Liver (tissue), 9 donors: Measurements from ENCODE around the gene PIGV. TPM values are rescaled to one million over a fixed set of nuclear protein-coding genes. Genes with fewer than 3 reads are reported as not detected.
A peak's percentile ranks its signal among the peaks of the same experiment; 100 is the strongest.

Source experiments
- DNase-seq: peaks from one replicate; pipeline ENCODE4 v3.0.0-alpha.2; 2017; ENCODE audit warnings: low spot score
- H3K27ac ChIP-seq, 2 donors: one replicate each; pipeline ENCODE4 v1.7.0; 2013; ENCODE audit warnings: inconsistent platforms in 2 of 2, low read length in 2 of 2, control low read depth in 1 of 2, low read depth in 1 of 2, mild to moderate bottlenecking in 1 of 2
- H3K27me3 ChIP-seq, 4 donors: one replicate each; pipeline versions ENCODE4 v1.6.1 to v1.7.0; 2013; ENCODE audit warnings: low read length in 3 of 4, inconsistent platforms in 1 of 4, mild to moderate bottlenecking in 1 of 4, moderate library complexity in 1 of 4; ENCODE audit not compliant: control insufficient read depth in 4 of 4, insufficient read depth in 4 of 4
- H3K36me3 ChIP-seq, 4 donors: one replicate each; pipeline versions ENCODE4 v1.6.1 to v1.7.0; 2013; ENCODE audit warnings: low read length in 3 of 4, mild to moderate bottlenecking in 3 of 4, low read depth in 1 of 4, moderate library complexity in 1 of 4; ENCODE audit not compliant: control insufficient read depth in 4 of 4, insufficient read depth in 3 of 4
- H3K4me1 ChIP-seq, 4 donors: one replicate each; pipeline versions ENCODE4 v1.6.1 to v1.7.0; 2013; ENCODE audit warnings: low read length in 3 of 4, mild to moderate bottlenecking in 3 of 4, moderate library complexity in 1 of 4; ENCODE audit not compliant: control insufficient read depth in 4 of 4, insufficient read depth in 4 of 4
- H3K4me3 ChIP-seq, 3 donors: one replicate each; pipeline versions ENCODE4 v1.6.1 to v1.7.0; 2013; ENCODE audit warnings: low read length in 3 of 3, control low read depth in 1 of 3, low read depth in 1 of 3, mild to moderate bottlenecking in 1 of 3
- H3K9ac ChIP-seq, 2 donors: one replicate each; pipeline ENCODE4 v1.7.0; 2013; ENCODE audit warnings: low read length in 2 of 2, mild to moderate bottlenecking in 2 of 2, moderate library complexity in 2 of 2, control low read depth in 1 of 2, low read depth in 1 of 2
- H3K9me3 ChIP-seq, 4 donors: one replicate each; pipeline versions ENCODE4 v1.6.1 to v1.7.0; 2013; ENCODE audit warnings: low read length in 3 of 4; ENCODE audit not compliant: control insufficient read depth in 4 of 4
- CTCF ChIP-seq: fragments of 150-350 bp; IDR thresholded peaks from 2 replicates; pipeline ENCODE4 v1.5.1; 2017; ENCODE audit warnings: improper control_type of control experiment, low read depth, low read length; ENCODE audit not compliant: missing input control
- EGR1 ChIP-seq, 2 donors: IDR thresholded peaks; 2 replicates each; pipeline ENCODE4 v1.6.1; 2016 to 2018; ENCODE audit warnings: antibody characterized with exemption in 2 of 2, low read depth in 2 of 2
- FOXA1 ChIP-seq: IDR thresholded peaks from 2 replicates; pipeline ENCODE4 v1.6.1; 2016; ENCODE audit warnings: antibody characterized with exemption
- FOXA2 ChIP-seq: IDR thresholded peaks from 2 replicates; pipeline ENCODE4 v1.6.1; 2016; ENCODE audit warnings: antibody characterized with exemption
- GABPA ChIP-seq, 2 donors: IDR thresholded peaks in 1 of 2; conservative IDR thresholded peaks in 1 of 2; 2 replicates each; pipeline ENCODE4 v1.6.1; 2016; ENCODE audit warnings: antibody characterized with exemption in 2 of 2, mild to moderate bottlenecking in 1 of 2, moderate library complexity in 1 of 2
- MAX ChIP-seq: IDR thresholded peaks from 2 replicates; pipeline ENCODE4 v1.6.1; 2016; ENCODE audit warnings: antibody characterized with exemption
- RXRA ChIP-seq, 2 donors: IDR thresholded peaks; 2 replicates each; pipeline ENCODE4 v1.6.1; 2017 to 2018; ENCODE audit warnings: antibody characterized with exemption in 2 of 2, mild to moderate bottlenecking in 1 of 2
- TAF1 ChIP-seq: conservative IDR thresholded peaks from 2 replicates; pipeline ENCODE4 v1.6.1; 2016; ENCODE audit warnings: antibody characterized with exemption, mild to moderate bottlenecking
- YY1 ChIP-seq: IDR thresholded peaks from 2 replicates; pipeline ENCODE4 v1.6.1; 2016; ENCODE audit warnings: antibody characterized with exemption, mild to moderate bottlenecking
- ZBTB33 ChIP-seq: IDR thresholded peaks from 2 replicates; pipeline ENCODE4 v1.6.1; 2016; ENCODE audit warnings: antibody characterized with exemption
- WGBS: extraction: QIAGEN DNeasy Blood & Tissue Kit; methylation state at CpG from one replicate; pipeline ENCODE4 v1.1.7; 2013; 5-methylcytosine and 5-hydroxymethylcytosine counted together
- polyA plus RNA-seq, 2 donors: library from polyadenylated mRNA; stranded (reverse) in 1 of 2; unstranded in 1 of 2; fragments of 200-250 nt in 1 of 2; fragments of >200 nt in 1 of 2; fragmentation: Nextera tagmentation in 1 of 2; extraction: Ambion mirVana in 1 of 2; gene quantifications; one replicate each; pipeline versions ENCODE4 v1.2.1 to v1.2.3, GENCODE V29; 2013 to 2015
- total RNA-seq, 2 donors: library from RNA; depleted of rRNA; stranded (reverse); fragments of >200 nt; gene quantifications; one replicate each; pipeline ENCODE4 v1.2.3, GENCODE V29; 2014
- TF ChIP-seq, protein P1 (sequence below): IDR thresholded peaks from 2 replicates; pipeline ENCODE4 v1.6.1; 2016; ENCODE audit warnings: antibody characterized with exemption, mild to moderate bottlenecking
- TF ChIP-seq, protein P2 (sequence below): IDR thresholded peaks from 2 replicates; pipeline ENCODE4 v1.6.1; 2016; ENCODE audit warnings: antibody characterized with exemption
- donor health status: healthy.
- donor health status: healthy.
- donor health status: healthy.
- donor health status: healthy.
- donor health status: healthy.

Gene PIGV
- total and polyA plus RNA-seq, 4 donors: 13.9 to 24.3 (median 14.8) TPM

DNA sequence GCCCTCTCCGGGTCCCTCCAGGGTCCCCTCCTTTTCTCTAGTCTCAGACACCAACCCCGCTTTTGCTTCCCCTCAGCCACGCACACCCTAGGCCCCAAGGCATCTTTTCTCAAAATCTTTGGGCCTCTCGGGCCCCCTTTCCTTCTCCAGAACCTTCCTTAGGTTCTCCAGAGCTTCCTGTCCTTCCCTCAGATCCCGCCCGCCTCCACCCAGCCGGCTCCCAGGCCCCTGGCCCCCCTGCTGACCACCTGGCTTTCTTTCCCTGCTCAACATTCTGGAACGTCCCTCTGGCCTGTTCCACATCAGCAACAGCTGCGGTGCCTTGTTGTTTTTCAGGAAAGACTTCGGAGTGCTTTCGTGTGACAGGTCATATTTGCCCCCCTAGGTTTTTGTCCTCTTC, 39.9 kb downstream of the PIGV start:
- no peak for DNase-seq
- peak overlapping the region; percentile 46 to 69 for H3K9ac ChIP-seq
- no peaks in the 10 kb centered on the region for H3K9me3 ChIP-seq
- H3K4me1 ChIP-seq: peaks cover 15 to 60% (median 48%) of the 10 kb centered on the region in 4 donors
- peak overlapping the region; percentile 48 to 64 for H3K27ac ChIP-seq
- TF ChIP-seq, protein P1, sequence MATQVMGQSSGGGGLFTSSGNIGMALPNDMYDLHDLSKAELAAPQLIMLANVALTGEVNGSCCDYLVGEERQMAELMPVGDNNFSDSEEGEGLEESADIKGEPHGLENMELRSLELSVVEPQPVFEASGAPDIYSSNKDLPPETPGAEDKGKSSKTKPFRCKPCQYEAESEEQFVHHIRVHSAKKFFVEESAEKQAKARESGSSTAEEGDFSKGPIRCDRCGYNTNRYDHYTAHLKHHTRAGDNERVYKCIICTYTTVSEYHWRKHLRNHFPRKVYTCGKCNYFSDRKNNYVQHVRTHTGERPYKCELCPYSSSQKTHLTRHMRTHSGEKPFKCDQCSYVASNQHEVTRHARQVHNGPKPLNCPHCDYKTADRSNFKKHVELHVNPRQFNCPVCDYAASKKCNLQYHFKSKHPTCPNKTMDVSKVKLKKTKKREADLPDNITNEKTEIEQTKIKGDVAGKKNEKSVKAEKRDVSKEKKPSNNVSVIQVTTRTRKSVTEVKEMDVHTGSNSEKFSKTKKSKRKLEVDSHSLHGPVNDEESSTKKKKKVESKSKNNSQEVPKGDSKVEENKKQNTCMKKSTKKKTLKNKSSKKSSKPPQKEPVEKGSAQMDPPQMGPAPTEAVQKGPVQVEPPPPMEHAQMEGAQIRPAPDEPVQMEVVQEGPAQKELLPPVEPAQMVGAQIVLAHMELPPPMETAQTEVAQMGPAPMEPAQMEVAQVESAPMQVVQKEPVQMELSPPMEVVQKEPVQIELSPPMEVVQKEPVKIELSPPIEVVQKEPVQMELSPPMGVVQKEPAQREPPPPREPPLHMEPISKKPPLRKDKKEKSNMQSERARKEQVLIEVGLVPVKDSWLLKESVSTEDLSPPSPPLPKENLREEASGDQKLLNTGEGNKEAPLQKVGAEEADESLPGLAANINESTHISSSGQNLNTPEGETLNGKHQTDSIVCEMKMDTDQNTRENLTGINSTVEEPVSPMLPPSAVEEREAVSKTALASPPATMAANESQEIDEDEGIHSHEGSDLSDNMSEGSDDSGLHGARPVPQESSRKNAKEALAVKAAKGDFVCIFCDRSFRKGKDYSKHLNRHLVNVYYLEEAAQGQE: no peak
- TF ChIP-seq FOXA2: no peak
- TF ChIP-seq MAX: no peak
- TF ChIP-seq YY1: no peak
- no peak for TF ChIP-seq FOXA1
- TF ChIP-seq CTCF: no peak
- TF ChIP-seq, protein P2, sequence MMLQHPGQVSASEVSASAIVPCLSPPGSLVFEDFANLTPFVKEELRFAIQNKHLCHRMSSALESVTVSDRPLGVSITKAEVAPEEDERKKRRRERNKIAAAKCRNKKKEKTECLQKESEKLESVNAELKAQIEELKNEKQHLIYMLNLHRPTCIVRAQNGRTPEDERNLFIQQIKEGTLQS: no peak
- no peak for TF ChIP-seq RXRA (IDR thresholded peaks at IDR 0.05)
- no peak for TF ChIP-seq TAF1
- no peak for TF ChIP-seq GABPA (IDR thresholded peaks at IDR 0.05 in 1 of 2, conservative IDR thresholded peaks at IDR 0.05 in 1 of 2)
- H3K4me3 ChIP-seq: peak overlapping the region in 2 of 3 donors; percentile 67 to 87
- 64% methylated on average over 11 of the region's 11 CpGs for WGBS
- peaks cover 0 to 3% (median 0%) of the 10 kb centered on the region in 4 donors for H3K36me3 ChIP-seq
- no peaks in the 10 kb centered on the region for H3K27me3 ChIP-seq

- no peak for DNase-seq
- Histone ChIP-seq H3K27ac (peak overlapping the region; percentile 33 to 51), H3K9ac (peak overlapping the region in 1 of 2 donors; percentile 42), H3K9me3 (no peaks in the 10 kb centered on the region), H3K4me3 (no peak overlapping the region), H3K36me3 (peaks cover 0 to 3% (median 2%) of the 10 kb centered on the region in 4 donors), H3K4me1 (peaks cover 15 to 63% (median 50%) of the 10 kb centered on the region in 4 donors), H3K27me3 (no peaks in the 10 kb centered on the region)
- TF ChIP-seq EGR1 (IDR thresholded peaks at IDR 0.05; ENCODE audit: low read depth in 2 of 2) (no peak), TAF1 (no peak), ZBTB33 (no peak), CTCF (no peak)
- TF ChIP-seq, protein P2: no peak
- WGBS: 47% methylated on average over 4 of the region's 4 CpGs
These were observed 40.8 kb downstream of the PIGV start for GRCh38 chr1:26828411-26828991.
